Fibroblast of lung (primary cell): Measurements from ENCODE around the gene THOC3. TPM values are rescaled to one million over a fixed set of nuclear protein-coding genes. Genes with fewer than 3 reads are reported as not detected.
"Not testable (repeated sequence)": the region's sequence is repeated elsewhere in the genome, so short reads cannot be mapped to it uniquely, and the experiment has no call there.

Source experiments
- DNase-seq, 2 donors: peaks; one replicate each; pipeline versions ENCODE4 v3.0.0 to v3.0.0-alpha.2; 2010; ENCODE audit warnings: low read depth in 2 of 2
- H2AFZ ChIP-seq: 2 replicates; pipeline ENCODE4 v1.5.1; 2012; ENCODE audit warnings: low read length, control low read depth, inconsistent platforms
- H3K27ac ChIP-seq: 2 replicates; pipeline ENCODE4 v1.5.1; 2011; ENCODE audit warnings: low read length, control low read depth; ENCODE audit not compliant: insufficient read depth
- H3K27me3 ChIP-seq: 2 replicates; pipeline ENCODE4 v1.5.1; 2011; ENCODE audit warnings: mild to moderate bottlenecking, low read length; ENCODE audit not compliant: control insufficient read depth, insufficient read depth
- H3K36me3 ChIP-seq: 2 replicates; pipeline ENCODE4 v1.5.1; 2011; ENCODE audit warnings: low read length; ENCODE audit not compliant: control insufficient read depth, insufficient read depth
- H3K4me1 ChIP-seq: 2 replicates; pipeline ENCODE4 v1.5.1; 2011; ENCODE audit warnings: low read length; ENCODE audit not compliant: control insufficient read depth, insufficient read depth; ENCODE audit errors: extremely low read depth
- H3K4me2 ChIP-seq: 2 replicates; pipeline ENCODE4 v1.5.1; 2011; ENCODE audit warnings: low read length, control low read depth; ENCODE audit not compliant: insufficient read depth; ENCODE audit errors: extremely low read depth
- H3K4me3 ChIP-seq, 4 experiments: fragments of 200-600 bp in 1 of 4; sonication (generic) in 1 of 4; replicated peaks in 1 of 4; 2 replicates each; pipeline ENCODE4 v1.5.1; 2011 to 2016; ENCODE audit warnings: low read length in 4 of 4, low read depth in 3 of 4, mild to moderate bottlenecking in 3 of 4, control low read depth in 2 of 4, inconsistent platforms in 1 of 4, mixed read lengths in 1 of 4; ENCODE audit not compliant: insufficient read depth in 1 of 4; ENCODE audit errors: control extremely low read depth in 1 of 4
- H3K79me2 ChIP-seq: 2 replicates; pipeline ENCODE4 v1.5.1; 2012; ENCODE audit warnings: mild to moderate bottlenecking, low read length, inconsistent platforms; ENCODE audit not compliant: control insufficient read depth, insufficient read depth
- H3K9ac ChIP-seq: 2 replicates; pipeline ENCODE4 v1.5.1; 2011; ENCODE audit warnings: mild to moderate bottlenecking, low read length, control low read depth; ENCODE audit not compliant: insufficient read depth
- H3K9me3 ChIP-seq: 2 replicates; pipeline ENCODE4 v1.5.1; 2012; ENCODE audit warnings: low read depth, low read length; ENCODE audit not compliant: control insufficient read depth, insufficient read depth
- H4K20me1 ChIP-seq: 2 replicates; pipeline ENCODE4 v1.5.1; 2011; ENCODE audit warnings: low read length; ENCODE audit not compliant: control insufficient read depth, insufficient read depth; ENCODE audit errors: extremely low read depth
- polyA plus RNA-seq, 2 donors: library from polyadenylated mRNA; depleted of rRNA in 1 of 2; stranded (reverse) in 1 of 2; unstranded in 1 of 2; fragments of >200 nt; gene quantifications; 2 replicates each; pipeline ENCODE4 v1.2.1, GENCODE V29; 2011 to 2012; ENCODE audit warnings: missing spikeins in 1 of 2
- total RNA-seq: library from RNA; depleted of rRNA; stranded (reverse); fragments of >200 nt; gene quantifications from 2 replicates; pipeline ENCODE4 v1.2.1, GENCODE V29; 2014

The THOC3 gene
- total and polyA plus RNA-seq, 2 donors (not counting 1 experiment from before 2014, with no cell fraction given), result 25.2 to 29.6 TPM

DNA sequence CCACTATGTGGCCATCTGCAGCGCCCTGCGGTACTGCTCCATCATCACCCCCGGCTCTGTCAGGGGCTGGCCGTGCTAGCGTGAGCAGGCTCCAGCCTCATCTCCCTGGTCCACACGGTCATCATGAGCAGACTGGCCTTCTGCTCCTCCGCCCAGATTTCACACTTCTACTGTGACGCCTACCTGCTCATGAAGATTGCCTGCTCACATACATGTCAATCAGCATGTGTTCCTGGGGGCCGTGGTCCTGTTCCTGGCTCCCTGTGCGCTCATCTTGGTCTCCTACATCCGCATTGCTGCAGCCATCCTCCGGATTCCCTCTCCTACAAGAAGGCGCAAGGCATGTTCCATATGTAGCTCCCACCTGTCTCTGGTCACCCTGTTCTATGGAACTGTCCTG, 38.7 kb upstream of the THOC3 start:
- not testable (repeated sequence) for H3K27me3 ChIP-seq, H3K79me2 ChIP-seq, DNase-seq, H3K27ac ChIP-seq, H3K4me3 ChIP-seq, H3K9me3 ChIP-seq, H4K20me1 ChIP-seq, H3K9ac ChIP-seq, H3K36me3 ChIP-seq, H3K4me2 ChIP-seq, H2AFZ ChIP-seq, H3K4me1 ChIP-seq

DNA sequence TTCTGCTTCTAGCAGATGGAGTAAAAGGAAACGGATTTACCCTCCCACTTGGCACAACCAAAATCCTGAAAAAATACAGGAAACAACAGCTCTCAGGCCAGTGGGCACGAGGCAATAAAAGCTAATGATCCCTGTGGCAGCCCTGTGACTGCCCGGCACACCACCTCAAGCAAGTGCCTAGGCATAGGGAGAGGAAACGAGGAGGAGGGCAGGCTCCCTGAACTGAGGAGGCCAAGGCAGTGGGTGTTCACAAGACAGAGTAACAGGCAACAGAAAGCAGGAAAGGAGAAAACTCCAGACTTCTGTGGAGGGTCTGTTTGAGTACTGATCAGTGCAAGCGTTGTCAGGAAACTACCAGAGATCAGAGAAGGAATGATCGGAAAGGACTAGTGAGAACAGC, 29.9 kb upstream of the THOC3 start:
- not testable (repeated sequence) for H2AFZ ChIP-seq, H3K27me3 ChIP-seq, H3K79me2 ChIP-seq, H3K4me2 ChIP-seq, DNase-seq, H3K9me3 ChIP-seq, H3K4me3 ChIP-seq, H3K27ac ChIP-seq, H3K36me3 ChIP-seq, H4K20me1 ChIP-seq, H3K4me1 ChIP-seq, H3K9ac ChIP-seq

DNA sequence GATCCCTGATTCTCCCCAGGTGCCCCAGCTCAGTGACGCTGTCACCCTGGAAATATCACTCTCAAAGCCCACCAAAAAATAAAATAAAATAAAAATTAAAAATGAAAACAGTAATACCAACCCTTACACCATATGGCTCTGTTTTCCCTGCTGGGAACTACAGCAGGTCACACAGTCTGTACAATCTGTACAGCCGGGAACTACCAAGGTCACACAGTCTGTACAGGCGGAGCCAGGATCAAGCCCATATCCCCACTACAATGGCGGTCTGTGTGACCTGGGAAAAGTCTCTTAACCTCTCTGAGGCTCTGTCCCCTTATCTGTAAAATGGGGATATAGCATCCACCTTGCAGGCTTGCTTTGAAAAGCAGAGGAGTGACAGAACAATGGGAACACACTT, 29.4 kb upstream of the THOC3 start:
- not testable (repeated sequence) for H3K9me3 ChIP-seq, H4K20me1 ChIP-seq, H3K4me3 ChIP-seq, H3K27me3 ChIP-seq, H3K79me2 ChIP-seq, H3K27ac ChIP-seq, H3K36me3 ChIP-seq, H3K4me1 ChIP-seq, H2AFZ ChIP-seq, H3K4me2 ChIP-seq, DNase-seq, H3K9ac ChIP-seq

DNA sequence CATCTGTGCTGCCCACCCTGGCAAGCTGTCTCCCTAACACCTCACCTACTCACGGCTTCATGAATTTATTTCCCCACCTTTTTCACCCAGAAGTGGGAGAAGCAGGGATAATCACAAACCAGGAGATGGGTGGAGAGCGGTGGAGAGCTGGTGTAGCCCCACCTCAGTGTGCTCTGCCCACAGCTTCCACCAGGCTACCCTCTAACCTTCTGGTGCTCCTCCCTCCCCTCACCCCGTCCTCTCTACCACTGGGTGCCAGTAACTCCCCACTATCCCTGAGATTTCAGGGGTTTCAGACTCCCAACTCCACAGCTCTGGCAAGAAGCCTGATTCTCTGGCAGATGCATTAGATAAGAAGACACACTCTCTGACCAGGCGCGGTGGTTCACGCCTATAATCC, 28.7 kb upstream of the THOC3 start:
- H4K20me1 ChIP-seq, H3K9me3 ChIP-seq, H3K36me3 ChIP-seq, H3K9ac ChIP-seq, H3K4me2 ChIP-seq, H3K4me1 ChIP-seq, H3K27ac ChIP-seq, H2AFZ ChIP-seq, DNase-seq, H3K4me3 ChIP-seq, H3K79me2 ChIP-seq, H3K27me3 ChIP-seq: not testable (repeated sequence)

DNA sequence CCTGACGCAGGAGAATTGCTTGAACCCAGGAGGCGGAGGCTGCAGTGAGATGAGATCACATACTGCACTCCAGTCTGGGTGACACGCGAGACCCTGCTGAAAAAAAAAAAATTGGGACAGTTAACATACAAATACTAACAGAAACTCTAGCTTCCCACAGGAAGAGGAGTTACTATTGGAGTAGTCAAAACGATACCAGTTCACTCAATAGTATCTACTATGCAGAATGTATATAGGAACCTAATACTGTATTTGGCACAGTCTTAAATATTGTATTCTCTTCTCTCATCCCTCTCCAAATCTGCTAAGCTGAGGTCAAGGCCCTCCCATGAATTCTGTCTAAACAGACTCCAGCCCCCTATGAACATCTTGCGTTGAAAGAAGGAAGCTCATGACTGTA, 27.4 kb upstream of the THOC3 start:
- H3K79me2 ChIP-seq, H4K20me1 ChIP-seq, H3K9me3 ChIP-seq: not testable (repeated sequence)

DNA sequence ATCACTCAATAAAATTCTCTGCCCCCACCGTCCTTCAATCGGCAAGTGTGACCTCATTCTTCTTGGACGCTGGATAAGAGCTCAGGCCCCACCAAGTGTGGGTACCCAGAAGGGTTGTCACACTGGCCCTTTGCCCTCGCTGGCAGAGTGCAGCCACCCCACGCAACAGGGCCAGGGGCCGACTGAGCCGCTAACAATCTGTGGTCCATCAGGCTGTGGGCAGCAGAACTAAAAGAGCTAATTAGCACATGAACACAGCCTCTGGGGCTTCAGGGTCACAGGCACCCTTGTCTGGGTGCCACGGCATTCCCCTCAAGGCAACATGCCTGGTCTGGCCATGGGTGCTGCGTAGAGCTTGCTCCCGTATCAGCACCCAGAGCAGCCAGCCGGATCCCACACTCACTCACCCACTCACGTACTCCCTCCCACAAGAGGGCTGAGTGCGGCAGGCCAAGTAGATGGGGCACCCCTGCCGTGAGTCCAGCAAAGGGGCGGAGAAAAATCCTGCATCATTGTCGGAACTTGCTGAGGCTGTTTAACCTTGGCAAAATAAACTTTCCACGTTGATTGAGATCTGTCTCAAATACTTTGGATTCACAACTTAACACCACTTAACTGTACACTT, 11.4 kb upstream of the THOC3 start:
- not testable (repeated sequence) for H3K4me2 ChIP-seq, DNase-seq

More for the DNA sequence above, 27.4 kb upstream of the THOC3 start:
- not testable (repeated sequence) for H3K4me2 ChIP-seq, H3K36me3 ChIP-seq, H3K4me3 ChIP-seq, H3K9ac ChIP-seq, DNase-seq, H3K27ac ChIP-seq, H2AFZ ChIP-seq, H3K27me3 ChIP-seq, H3K4me1 ChIP-seq

DNA sequence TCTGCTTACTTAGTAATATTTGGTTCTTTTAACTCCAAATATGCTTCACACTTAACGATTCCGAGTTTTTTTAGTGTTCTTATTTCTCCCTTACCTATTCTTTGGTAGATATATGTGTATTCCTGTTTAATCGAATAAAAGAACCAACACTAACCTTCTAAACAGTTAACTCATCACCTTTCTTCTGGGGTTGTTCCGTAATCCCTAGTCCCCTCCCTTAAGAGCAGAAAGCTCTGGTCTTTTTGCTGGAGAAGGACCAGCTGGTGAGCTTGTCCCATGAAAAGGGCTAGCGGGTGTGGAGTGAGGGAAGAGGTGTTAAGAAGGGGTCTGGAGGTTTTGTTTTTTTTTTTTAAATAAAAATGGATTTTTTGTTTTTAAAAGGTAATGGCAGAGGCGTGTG, 266 bp upstream of the THOC3 start:
- not testable (repeated sequence) for DNase-seq, H3K9ac ChIP-seq, H3K27ac ChIP-seq, H4K20me1 ChIP-seq, H3K79me2 ChIP-seq, H3K9me3 ChIP-seq, H2AFZ ChIP-seq, H3K27me3 ChIP-seq, H3K36me3 ChIP-seq, H3K4me1 ChIP-seq
- H3K4me3 ChIP-seq, result peak overlapping the region in 3 of 4 experiments; percentile 48 to 64 (median 49)
- H3K4me2 ChIP-seq, result peak overlapping the region; percentile 25

More for the DNA sequence above, 11.4 kb upstream of the THOC3 start:
- H3K4me1 ChIP-seq, H3K79me2 ChIP-seq, H3K36me3 ChIP-seq, H2AFZ ChIP-seq, H4K20me1 ChIP-seq, H3K9me3 ChIP-seq, H3K27me3 ChIP-seq, H3K27ac ChIP-seq, H3K9ac ChIP-seq, H3K4me3 ChIP-seq: not testable (repeated sequence)
